HG03039 (cell line): Measurements from ENCODE around the gene RSPH3.
"Not testable (repeated sequence)": the region's sequence is repeated elsewhere in the genome, so short reads cannot be mapped to it uniquely, and the experiment has no call there.

Source experiments
- ATAC-seq: cut with Tn5 transposase; IDR thresholded peaks from one replicate; pipeline ENCODE4 v1.9.1; 2021; ENCODE audit warnings: mild to moderate bottlenecking, moderate library complexity; ENCODE audit not compliant: unreplicated experiment

RSPH3 gene, protein sequence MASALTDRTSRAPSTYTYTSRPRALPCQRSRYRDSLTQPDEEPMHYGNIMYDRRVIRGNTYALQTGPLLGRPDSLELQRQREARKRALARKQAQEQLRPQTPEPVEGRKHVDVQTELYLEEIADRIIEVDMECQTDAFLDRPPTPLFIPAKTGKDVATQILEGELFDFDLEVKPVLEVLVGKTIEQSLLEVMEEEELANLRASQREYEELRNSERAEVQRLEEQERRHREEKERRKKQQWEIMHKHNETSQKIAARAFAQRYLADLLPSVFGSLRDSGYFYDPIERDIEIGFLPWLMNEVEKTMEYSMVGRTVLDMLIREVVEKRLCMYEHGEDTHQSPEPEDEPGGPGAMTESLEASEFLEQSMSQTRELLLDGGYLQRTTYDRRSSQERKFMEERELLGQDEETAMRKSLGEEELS

DNA sequence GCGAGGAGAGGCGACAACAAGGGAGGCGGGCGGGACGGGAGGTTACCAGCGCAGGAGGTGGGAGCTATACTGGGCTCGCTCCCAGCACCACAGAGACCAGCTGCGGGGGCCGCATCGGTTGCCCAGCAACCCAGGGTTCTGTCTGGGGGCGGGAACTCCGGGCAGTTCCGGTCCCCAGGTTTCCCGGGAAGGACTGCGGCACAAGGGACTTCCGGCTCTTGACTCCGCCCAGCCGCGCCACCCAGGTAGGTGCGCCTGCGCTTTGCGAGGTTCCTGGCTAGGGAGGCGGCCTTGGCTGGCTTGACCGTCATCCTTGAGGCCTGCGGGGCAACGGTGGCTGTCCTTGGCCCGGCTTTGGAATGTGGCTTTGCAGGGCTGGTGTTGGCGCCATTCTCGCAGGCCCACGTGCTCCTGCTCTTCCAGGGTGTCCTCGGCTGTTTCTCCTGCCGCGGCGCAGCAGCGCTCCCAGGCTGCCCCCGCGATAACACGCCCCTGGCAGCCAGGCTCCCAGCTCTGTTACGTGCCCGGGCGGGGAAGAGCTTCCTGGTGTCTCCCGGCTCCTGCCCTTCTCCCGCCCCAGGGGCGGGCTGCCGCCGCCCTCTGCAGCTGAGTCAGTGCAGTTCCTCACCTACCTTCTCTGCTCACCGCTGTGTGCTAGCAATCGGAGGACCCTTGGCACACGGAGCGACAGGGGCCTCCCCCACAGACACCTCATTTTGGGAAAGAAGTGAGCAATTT, at the start of gene RSPH3:
RSPH3 (minus strand) TSS at position 537 of the 738 bp plus-strand sequence. CDS start 652 bp downstream, outside the sequence.
- ATAC-seq, result peak; percentile 91

DNA sequence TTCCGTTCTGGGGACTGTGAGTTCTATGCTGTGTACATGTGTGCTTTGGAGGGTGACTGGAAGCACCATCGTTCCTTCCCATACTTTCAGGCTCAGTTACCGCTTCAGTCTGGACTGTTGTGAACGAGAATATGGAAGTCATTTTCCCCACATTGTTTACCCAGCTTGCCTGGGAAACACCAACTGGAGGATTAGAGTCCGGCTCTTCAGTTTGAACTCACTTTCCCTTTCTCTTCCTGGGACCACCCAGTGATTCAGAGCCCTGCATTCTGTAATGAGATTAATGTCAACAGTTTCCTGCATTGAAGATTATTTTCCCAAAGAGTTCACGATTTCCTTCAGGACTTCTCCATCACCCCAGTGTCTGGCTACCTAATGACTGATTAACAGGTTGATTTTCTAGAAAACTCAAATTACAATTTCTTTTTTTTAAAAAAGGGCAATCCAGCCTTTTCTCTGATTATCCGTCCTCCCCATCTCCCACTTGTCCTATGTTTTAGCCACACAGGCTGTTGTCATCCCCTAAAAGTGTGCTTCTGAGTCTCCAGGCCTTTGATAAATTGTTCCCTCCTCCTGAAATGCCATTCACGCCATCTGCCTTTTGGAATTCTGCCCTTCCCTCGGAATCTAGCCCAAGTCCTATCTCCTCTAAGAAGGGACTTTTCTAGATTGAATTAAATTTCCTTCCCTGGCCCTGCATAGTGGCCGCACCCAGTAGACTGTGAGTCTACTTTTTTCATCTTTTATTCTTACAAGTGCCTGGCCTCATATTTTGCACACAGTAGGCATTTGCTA, 48.1 kb upstream of the RSPH3 start:
- no peak for ATAC-seq

DNA sequence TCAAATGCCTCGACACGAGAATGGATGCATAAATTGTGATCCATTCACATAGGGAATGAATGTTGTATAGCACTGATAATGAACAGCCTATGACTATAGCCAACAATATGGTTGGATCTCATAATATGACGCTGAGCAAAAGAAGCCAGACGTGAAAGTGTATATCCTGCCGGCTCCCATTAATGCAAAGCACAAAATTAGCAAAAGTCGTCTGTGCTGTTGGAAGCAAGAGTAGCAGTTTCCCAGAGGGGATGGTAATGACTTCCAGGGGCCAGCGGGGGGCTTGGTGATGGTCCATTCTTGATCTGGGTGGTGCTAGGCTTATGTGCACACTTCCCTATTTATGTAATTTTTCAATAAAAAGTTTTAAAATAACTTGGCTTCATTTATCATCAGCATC, 45.8 kb upstream of the RSPH3 start:
- ATAC-seq, result no peak

DNA sequence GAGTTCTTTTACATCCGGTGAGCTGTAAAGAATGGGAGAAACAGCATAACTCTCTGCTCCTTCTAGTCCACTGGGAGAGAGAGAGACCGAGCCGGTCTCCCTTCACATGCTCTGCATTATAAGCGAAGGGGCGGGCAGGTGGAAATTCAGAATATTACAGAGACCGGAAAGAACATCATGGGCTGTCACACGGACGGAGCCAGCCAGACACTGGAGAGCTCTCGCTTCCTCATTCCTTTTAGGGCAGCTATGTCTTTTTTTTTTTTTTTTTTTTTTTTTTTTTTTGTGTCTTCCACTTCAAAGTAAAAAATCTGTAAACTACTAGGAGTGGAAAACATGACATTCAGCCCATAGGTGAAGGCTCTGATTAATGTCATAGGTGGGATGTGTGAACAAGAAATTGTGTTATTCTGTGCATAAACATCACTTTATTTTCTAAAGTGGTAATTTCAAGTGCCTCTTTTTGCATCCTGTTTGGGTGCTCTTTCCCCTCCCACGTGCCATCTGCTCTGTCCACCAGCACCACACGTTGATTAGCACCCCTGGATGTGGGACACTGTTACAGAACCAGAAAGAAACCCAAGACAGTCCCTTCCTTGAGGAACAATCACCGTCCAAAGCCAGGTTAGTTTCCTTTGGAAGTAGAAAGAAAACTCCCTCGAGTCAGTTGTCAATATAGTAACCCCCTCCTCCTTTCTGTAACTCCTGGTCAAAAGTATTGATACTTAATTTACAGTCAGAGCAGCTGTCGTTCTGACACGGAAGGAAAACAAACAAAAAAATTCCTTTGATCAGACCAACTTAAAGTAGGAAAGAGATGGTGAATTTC, 45.1 kb upstream of the RSPH3 start, which contains the start of gene TAGAP:
TAGAP (minus strand) TSS at position 93 of the 829 bp plus-strand sequence. CDS start 845 bp downstream, outside the sequence.
- ATAC-seq, result peak; percentile 69

DNA sequence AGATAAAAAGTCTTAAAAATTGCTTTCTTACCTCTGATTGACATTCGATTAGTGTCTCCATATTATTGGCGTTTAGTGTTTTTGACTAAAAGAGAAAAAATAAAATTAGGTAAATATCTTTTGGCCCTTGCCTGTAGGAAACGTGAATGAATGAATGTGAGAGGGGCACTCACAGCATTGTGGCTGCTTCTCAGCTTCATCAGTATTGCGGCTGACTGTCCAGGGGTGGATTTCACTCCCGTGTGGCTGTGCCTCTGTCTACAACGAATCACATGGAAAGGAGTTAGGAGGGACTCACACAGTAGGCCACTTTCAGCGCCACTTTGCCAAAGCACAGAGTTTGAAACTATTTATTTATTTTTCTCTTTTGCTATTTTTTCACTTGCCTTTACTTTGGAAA, 43.9 kb upstream of the RSPH3 start:
- no peak for ATAC-seq

DNA sequence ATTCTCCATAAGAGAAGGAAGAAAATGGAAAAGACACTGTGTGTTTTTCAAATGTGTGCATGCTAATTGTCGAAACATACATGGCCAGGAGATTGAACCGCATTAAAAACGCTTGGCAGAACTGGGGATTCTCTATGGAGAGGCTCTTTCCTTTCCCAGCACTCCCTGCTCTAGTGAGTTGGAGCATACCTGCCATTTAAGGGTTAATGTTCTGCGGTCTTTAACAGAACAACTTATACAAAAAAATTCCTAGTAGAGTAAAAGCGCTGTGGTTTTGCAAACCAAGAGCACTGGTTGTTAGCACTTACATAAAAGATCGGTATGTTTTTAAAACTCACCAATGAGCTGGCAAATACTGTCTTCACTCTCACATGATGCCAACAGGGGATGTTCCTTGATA, 43.2 kb upstream of the RSPH3 start:
- no peak for ATAC-seq

DNA sequence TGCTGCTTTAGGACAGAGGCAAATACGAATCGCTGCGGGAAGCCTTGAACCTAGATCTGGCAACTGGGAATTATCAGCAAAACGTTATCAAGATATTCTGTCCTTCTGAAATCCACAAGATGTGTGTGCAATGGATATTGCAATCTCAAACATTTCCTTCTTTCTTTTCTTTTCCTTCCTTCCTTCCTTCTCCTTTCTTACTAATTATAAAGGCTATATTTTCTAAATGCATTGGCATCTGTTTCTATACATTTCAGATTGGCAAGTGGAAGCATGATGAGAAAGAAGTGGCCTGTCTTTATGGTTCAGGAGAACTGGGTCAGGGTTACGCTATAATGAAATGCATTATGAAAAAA, 42.8 kb upstream of the RSPH3 start:
- ATAC-seq, result no peak

DNA sequence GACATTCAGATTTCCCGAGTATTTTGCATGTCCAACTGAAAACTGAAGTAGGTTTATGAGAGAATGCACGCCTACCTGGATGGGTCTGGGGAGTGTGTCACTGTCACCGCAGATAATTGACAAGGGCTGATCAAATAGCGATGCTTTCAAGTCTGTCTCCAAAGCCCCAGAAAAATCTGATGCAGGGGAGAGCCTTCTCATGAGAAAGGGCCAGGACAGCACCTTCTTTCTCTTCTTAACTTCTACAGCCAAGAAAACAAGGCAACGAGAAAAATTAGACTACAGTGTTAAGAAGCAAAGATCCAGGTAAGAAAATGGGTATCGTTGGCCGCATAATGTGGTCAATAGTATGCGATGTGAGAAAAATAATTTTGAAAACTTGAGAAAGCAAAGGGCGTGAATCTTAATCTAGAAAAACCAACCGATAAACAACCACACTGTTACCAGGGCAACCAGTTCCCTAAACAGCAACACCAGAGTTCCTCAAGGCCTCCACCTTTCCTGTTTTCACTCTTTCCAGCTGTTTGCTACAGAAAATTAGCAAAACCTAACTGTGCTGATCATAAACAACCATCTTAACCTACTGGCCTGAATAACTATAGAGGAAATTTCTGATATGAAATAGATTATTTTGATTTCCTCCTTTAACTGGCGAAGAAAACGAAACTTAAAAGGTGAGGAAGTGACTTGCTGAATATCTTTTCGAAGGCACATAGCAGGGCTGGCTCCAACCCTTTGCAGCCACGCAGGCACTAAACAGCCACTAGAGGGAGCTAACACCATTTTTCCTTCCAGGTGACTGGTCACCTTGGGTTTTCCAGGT, 42.2 kb upstream of the RSPH3 start:
- peak; percentile 32 for ATAC-seq

DNA sequence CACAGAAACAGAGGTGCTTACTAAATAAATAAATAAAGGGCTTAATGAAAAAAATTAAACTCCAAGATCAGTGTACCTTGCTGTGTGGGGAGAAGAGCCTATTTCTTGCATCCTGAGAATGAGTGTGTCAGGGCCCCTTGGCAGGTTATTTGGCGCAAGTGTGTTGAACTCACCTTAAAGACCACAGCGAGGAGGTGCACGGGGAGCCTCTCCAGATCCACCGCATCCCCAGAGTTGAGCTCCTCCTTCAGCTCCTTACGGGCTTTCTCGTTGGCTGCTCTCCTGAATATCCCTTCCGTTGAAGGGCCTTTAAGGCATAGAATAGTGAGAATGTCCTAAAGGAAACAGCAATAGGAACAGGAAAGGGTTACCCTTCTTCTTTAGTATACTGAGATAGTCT, 41.2 kb upstream of the RSPH3 start:
- no peak for ATAC-seq

DNA sequence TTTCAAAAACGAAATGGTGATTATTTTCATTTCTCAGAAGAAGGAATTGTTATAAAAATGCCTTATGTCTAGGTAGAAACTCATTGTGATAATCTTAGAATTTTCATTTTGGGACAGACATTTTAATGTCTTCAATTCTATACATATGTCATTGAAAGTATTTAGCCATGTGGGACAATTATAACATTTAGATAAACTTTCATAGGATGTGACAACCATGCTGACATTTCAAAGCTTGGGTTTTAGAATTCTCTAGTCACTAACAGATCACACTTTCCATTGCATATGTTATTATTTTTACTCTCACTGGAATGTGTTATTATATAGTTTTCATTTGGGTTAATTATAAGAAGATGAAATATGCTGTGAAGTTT, 39.9 kb upstream of the RSPH3 start:
- ATAC-seq, result no peak

DNA sequence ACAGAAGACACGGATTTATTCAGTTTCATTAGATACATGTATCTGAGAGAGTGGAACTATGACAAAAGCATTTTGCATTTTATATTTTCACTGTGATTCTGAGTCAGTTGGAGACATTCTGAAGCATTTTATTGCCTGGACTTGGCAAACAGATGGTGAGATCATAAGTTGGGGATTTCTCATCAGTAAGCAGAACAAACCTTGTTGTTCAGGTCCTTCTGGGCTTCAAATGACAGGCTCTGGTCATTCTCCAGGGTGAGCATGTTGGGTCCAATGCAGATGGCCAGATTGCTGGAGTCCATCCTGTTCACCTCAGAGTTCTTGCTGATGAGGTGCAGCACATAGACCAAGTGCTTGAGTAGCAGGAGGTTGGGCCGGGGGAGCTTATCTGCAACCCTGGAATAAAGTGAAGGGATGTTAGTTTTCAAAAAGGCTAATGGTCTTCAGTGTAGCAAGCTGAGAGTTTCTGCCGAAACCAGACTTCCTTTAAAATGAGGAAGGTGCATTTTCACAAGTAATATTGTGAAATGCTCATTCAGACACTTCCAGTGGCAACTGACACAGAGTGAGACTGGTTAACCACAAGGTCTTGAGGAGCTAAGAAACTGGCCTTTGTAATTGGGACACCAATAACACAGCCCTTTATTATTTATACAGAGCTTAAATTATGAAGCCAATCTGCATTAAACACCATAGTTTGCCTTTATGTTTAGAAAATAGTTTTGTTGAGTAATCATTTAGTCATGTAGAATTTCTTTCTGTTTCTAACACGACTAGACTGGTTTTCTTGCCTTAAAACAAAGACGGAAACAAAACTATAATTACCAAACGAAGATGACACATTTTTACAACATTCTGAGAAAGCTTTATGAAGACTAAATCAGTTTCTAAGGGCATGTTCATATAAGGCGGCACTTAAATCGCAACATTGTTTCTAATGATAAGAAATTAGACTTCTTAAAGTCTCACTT, 39.2 kb upstream of the RSPH3 start:
- peak; percentile 77 for ATAC-seq

DNA sequence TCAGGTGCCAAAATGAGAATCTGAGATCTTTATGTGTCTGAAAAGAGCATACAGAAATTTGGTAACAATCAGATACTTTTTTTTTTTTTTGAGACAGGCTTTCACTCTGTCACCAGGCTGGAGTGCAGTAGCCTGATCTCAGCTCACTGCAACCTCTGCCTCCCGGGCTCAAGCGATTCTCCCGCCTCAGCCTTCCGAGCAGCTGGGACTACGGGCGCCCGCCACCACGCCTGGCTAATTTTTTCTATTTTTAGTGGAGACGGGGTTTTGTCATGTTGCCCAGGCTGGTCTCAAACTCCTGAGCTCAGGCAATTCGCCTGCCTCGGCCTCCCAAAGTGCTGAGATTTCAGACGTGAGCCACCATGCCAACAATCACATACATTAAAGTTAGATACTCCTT, 38.3 kb upstream of the RSPH3 start:
- ATAC-seq, result not testable (repeated sequence)

DNA sequence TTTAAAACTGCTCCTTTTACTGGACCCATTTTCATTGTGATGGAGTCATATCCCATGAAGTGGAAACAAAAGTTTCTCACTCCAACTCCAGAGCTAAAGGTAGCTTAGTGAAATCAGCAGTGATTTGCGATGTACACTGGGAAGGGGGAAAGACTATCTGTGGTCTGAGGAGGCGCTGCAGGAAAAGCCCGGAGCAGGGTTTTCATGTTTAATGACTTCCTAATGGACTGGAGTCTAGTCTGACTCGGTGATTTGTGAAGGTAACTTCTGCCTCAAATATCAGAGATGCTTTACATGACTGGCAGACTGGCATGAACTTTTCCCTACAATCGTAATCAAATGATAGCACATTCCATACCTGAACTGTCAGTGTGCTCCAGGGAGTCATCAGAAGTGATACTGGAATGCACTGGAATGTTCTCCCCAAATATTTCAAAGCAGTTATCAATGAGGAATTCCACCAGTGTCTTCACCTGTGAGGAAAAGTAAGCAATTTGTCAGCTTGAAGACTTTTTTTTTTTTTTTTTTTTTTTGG, 37.8 kb upstream of the RSPH3 start:
- no peak for ATAC-seq

DNA sequence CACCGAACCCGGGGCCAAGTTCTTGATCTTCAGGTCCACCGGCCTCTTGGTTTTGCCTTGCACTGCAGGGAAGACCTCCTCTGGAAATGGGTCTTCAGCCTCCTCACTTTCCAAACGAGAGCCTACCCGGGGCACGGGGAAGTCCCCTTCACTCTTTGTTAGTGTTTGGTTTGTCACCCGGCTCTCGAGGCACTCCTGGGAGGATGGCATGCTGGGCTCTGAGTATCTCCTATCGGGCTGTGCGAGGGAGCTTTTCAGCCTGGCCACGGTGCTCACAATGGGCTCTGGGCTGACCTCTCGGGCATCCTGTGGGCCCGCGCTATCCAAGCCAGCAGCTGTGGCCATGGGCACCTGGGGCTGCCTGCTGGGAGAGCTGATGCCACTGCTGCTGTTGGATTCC, 36.7 kb upstream of the RSPH3 start:
- ATAC-seq, result no peak

DNA sequence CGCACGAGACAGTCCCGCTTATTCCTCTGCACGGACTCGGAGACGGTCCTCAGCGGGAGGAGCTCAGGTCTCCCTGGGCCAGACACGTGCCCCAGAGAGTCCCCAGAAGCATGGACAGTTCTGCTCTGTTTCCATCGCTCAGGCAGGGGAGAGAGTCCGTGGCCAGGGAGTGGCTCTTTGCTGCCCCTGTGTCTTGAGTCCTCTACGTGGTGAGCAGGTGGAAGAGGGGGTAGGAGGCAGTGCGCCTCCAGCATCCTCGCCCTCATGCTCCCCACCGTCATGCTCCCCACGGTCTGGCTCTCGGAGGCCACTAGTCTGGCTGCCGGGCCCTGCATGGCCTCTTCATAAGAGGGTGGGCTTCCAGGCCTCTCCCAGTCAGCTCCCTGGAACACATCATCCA, 35.9 kb upstream of the RSPH3 start:
- no peak for ATAC-seq

DNA sequence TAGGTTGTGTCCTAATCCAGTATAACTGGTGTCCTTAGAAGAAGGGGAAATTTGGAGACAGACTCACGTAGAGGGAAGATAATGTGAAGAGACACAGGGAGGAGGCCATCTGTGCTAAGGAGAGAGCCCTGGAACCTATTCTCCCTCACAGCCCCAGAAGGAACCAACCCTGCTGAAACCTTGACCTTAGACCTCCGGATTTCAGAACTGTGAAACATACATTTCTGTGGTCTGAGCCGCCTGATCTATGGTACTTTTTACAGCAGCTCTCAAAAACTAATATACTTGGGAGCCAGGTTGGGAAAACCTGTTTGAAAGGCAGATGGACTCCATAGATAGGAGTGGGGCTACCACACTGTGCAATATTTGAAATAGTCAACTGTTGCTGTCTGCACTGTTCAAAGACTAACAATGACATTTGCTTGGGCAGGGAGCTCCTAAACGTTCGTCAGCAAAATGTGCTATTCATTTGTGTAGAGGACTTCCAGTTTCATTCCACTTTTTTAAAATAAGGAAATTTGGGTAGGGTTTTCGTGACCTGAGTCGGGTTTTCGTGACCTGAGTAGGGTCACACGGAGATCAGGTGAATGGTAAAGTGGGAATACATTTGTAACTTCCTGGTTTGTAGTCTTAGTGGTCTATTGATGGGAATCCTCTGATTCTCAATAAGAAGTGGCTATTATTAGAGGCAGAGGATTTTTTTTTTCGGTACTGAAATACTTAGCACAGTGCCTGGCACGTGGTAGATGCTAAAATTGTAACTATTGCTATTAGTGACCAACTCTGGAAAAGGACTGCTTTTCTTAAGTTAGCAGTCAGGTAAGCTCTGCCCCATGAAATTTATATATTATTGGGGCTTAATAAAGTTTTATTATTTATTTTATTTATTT, 33.4 kb upstream of the RSPH3 start:
- ATAC-seq, result no peak

DNA sequence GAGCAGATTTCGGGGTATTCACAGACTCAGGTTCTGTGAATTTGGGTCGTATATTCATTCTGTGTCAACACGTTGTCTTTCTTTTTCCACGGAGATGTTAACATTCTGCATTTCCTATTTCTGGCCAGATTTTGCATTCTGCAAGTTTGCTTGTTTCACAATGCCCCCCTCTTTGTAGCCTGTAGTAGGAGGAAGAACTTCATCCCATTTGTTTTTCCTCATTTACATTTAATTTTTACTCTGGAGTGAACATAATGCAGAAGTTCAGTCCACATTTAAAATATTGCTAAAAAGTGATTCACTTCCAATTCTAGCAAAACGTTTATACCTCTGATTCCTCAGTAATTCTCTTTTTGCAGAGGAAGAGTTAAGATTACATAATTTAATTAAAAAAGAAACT, 31.8 kb upstream of the RSPH3 start:
- ATAC-seq, result no peak
